Measurements from ENCODE around the gene HOXB3.

HOXB3 gene

DNA sequence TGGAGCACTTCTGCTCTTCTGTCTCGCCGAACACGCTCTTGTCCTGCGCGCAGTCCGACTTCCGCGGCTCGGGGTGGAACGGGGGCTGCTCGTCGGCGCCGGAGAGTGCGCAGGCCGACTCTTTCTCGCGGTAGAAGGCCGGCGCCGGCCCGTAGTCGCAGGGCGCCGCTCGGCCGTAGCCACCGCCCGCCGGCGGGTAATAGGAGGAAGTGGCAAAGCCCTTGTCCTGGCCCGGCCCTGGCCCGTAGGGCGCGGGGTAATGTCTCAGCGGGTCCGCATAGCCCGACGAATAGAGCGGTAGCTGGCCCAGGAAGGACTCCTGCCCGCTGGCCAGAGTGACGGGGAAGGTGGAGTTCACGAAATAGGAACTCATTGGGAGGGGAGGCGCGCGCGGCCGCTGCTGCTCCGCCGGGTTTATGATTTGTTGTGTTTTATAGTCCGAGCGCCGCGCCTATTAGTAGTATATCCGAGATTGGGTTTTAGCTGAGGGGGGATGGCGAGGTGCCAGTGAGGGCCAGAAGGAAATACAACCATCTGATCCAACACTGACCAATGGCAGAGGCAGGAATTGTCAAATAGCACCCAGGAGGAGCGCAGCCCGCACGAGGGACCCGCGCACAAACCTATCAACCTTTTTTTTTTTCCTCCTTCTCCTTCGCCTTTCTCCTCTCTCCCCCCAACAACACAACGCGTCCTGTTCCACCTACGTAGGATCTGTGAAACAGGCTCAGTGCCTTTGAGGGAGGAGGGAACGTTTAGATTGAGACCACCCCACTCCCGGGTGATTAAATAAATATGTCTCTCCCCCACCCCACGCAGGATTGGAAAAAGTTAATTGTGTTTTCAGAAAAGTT lies 8.0 kb upstream of the HOXB3 start:
- no peak for DNase-seq (ENCODE audit: low spot score)

DNA sequence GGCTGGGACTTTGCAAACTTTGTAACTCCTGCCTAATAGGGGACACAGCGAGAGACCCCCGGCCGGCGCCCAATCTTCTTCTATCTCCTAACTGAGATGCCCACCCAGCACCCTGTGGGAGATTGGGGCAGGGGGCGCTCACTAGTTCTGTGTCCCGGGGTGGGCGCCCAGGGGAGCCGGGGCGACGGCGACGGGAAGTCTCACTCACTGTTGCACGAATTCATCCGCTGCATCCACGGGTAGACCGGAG lies 7.4 kb upstream of the HOXB3 start:
- no peak for DNase-seq (ENCODE audit: low spot score)

DNA sequence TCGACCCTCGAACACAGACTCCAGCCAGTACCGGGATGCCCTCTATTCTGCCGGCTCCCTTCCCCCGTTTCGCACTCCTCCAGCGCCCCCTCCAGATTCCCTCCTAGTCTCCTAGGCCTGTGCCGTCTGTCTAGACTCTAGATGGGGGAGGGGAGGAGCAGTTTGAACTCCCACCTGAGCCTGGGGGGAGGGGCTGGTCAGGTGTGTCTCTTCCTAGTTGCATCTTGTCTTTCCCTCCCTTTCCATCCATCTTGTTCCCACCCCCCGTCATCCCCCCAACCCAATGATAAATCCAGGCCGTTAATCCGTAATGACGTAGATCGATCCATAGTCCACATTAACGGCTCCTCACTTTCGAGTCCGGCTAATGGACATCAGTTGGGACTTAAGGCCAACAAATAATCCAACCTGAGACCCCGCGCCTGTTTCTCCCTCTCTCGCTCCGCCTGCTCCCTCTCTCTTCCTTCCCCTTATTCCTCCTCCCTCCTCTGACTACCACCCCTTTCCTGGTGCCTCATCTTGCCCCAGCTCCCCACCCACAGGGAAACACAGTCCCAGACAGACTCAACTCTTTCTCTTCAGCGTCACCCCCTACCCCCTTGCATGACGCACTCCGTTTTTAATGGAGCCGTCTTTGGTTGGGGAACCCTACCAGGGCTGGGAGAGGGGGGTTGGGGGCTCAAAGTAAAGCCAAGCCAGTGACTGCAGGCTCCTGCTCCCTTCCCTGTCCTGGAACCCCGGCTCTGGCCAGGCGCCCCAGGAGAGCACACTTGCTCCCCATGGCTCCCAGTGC lies 6.9 kb upstream of the HOXB3 start:
- no peak for DNase-seq (ENCODE audit: low spot score)

DNA sequence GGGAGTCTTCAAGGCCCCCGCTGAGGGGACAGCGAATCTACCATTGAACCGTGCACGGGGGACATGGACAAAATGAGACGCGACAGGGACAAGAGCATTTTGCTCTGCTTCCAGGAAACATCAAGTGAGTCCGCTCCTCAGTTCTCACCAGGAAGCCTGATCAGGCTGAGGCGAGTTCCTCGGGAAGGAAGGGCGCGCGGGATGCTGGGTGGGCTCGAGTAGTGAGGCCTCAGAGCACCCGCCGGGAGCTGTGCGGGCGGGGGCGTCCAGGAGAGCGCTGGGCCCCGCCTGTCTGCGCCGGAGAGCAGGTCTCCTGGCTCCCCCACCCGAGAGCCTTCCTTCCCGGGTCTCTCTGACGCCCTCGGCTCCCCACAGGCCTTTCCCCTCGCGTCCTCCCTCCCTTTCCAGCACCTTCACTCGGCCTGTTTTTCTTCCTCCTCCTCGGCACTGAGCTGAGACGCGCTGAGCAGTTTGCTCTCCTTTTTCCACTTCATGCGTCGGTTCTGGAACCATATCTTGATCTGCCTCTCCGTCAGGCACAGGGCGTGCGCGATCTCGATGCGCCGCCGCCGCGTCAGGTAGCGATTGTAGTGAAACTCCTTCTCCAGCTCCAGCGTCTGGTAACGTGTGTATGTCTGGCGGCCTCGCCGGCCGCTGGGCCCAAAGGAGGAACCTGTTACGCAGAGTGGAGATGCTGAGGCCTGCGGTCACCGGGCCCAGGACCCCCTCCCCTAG lies 6.1 kb upstream of the HOXB3 start:
- no peak for DNase-seq (ENCODE audit: low spot score)

DNA sequence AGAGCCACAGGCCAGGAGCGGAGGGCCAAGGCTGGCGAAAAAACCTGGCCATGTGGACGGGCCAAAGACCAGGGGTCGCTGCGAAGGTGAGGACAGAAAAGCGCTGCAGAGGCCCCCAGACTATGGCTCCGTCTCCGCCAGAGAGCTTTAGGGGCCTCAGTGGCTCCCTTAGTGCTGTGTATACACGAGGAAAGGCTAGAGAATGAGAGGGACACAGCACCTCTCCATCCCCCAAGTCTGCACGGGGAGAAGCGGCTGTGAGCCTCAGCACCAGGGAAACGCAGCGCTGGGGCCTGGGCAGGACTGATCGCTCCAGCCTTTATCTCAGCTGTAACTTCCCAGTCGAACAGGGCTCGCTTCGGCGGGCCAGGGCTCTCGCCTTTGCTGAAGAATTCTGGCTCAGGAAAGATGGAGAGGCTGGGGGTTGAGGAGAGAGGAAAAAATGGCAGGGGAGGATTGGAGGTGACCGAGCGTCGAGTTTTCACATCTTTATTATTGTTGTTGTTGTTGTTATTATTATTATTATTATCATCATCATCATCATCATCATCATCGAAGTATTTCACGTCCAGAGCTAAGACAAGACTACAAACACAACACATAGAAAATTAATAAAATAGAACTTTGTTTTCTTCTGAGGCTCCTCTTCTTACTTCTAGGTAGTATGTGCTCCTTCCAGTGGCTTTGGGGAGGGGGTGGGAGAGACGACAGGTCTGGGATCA lies 5.4 kb upstream of the HOXB3 start:
- DNase-seq (ENCODE audit: low spot score) = no peak

DNA sequence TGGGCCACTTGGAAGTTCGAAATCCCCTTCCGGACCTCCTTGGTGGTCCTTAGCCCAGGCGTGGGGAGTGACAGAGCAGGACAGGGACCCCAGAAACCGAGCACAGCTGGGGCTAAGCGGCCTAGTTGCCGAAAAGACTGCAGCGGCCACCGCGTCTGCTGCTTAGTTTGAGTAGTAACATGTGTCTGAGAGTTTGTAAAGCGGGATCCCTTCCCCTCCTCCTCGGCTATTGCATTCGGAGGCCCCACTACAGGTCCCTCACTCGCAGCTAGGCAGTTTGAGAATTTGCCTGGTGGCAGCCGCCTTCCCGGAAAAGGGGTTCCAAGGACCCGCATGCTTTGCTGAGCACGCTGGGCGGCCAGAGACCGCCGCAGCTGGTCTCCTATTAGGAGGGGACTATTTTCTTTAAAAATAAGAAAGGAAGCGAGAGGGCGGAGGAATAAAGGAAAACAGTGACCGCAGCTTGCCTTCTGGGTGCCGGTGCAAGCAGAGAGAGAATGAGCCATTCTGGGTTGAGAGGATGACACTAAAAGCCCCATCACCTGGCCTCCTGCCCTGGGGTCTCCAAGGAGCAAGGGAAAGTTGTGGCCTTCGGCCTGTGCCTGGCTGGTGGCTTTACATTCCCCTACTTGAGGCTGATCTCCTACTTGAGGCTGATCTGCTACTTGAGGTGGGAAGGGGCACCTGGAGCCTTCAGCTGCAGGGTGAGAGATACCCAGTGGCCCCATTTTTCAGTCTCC lies 4.7 kb upstream of the HOXB3 start:
- no peak for DNase-seq (ENCODE audit: low spot score)

DNA sequence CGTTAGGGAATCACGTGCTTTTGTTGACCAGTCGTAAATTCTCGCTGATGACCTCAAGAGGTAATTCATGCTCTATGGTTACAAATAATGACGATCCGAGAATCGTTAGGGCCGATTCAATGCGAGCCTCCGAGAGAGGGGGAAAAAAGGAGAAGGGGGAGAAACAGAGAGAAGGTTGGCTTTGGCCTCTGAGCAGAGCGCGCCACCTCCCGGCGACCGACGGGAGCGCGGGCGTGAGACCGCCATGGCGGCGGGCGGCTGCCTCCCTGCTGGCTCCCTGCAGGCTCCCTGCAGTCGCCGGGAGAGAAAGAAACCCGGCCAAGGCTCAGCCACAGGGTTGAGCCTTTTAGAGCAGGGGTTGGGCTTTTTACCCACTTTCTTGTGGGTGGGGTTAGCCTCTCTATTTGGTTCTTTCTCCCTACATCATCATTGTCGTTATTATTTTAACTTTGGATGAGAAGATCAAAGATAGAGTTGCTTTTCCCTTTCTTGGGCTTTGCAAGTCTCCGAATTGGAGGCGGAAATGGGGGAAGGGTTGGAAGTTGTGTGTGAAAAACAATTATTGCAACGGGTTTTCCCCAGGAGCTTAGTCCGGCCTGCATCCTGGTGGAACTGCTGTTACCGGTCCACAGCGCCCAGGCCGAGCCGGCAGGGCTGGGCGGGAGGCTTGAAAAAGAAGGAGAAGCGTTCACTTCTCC lies 3.9 kb upstream of the HOXB3 start:
- peak; percentile 71 for DNase-seq (ENCODE audit: low spot score)

DNA sequence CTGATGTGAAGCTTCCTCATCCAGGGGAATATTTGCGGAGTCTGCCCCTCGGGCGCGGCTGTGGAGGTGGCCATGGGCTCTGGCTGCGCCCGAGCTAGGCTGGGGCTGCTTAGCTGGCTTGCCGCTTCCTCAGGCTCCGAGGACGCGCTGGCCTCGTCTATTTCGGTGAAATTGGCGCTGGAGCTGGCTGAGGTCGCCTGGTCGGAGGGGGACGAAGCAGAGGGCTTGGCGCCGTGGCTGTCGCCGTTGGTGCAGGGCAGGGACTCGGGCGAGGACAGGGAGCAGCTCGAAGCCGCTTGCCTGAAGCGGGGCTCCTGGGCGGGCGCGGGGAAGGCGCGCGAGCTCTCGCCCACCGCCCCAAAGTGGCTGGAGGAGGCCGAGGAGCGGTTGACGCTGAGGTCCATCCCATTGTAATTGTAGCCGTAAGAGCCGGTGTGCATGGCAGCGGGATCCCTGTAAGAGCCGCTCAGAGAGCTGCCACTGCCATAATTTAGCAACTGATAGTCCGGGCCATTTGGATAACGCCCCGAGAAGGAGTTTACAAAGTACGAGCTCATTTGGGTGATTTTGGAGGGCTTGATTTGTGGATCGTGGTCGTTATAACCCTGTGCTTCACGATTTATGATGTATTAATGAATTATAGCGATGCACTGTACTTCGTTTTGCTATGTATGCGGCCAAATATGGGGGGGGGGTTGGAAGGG lies 3.2 kb upstream of the HOXB3 start, which contains the start of gene HOXB5:
HOXB5 (minus strand) TSS at position 654 of the 704 bp plus-strand sequence; CDS start at position 557, 97 bp downstream.
- DNase-seq (ENCODE audit: low spot score) = no peak

DNA sequence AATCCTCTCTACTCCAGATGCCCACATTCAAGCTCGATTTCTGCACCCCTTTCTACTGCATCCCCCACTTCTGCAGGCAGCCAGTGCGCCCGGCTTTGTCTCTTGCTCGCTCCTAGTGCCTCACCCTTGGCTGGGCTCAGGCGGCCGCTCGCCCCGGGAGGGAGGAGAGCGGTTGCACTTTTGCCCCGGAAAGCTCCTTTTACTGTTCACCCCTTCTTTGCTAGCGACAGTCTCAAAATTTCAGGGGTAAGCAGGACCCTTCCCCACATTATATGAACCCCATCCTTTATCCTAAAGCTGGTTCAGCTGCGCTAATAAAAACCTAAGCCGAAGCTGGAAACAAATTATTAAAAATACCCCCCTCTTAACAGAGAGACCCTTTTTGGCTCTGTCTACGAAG lies 2.5 kb upstream of the HOXB3 start:
- DNase-seq (ENCODE audit: low spot score) = no peak

DNA sequence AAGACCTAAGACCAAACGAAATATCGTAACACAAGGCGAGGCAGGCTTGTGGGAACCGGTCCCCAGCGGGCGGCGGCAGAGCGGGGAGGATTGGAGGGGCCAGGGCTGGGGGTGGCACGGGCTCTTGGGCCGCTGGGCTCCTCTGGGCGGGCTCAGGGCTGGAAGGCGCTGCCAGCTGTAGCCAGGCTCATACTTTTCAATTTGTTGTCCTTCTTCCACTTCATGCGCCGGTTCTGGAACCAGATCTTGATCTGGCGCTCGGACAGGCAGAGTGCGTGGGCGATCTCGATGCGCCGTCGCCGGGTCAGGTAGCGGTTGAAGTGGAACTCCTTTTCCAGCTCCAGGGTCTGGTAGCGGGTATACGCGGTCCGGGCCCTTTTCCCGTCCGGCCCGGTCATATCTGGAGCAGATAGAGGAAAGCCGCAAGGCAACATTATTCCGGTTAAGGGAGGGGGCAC lies 2.0 kb upstream of the HOXB3 start:
- DNase-seq (ENCODE audit: low spot score) = no peak

DNA sequence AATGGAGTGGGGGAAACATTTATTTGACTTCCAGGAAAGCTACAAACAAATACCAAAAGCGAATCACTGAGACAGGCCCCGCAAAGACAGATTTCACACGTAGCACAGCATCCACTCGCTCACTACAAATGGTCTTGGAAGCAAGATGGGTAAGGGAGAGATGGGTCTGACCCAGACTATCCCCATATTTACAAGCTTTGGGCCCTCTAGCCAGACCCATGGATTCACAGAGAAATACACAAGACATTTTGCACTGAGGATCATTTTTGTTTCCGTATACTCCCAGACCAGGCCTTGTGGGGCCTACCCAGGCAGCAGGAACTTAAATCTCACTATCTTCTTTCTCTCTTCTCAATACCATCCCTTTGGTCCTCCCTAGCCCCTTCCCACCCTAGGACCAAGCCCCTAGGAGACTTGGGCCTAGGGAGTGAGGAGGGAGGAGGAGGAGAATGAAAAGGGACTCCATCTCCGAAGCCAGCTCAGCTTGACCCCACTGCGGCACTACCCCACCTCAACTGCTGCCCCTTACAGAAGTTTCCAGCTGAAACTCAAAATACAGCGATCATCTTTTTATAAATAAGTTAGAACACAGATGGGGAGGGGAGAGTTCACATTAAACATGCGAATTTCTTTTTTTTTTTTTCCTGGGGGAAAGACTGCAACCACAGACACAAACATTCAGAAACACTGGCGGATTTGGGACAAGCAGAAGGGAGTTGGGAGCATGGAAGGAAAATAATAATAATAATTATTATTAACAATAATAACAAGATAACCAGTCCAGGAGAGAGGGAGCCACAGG lies 1.4 kb upstream of the HOXB3 start:
- no peak for DNase-seq (ENCODE audit: low spot score)

DNA sequence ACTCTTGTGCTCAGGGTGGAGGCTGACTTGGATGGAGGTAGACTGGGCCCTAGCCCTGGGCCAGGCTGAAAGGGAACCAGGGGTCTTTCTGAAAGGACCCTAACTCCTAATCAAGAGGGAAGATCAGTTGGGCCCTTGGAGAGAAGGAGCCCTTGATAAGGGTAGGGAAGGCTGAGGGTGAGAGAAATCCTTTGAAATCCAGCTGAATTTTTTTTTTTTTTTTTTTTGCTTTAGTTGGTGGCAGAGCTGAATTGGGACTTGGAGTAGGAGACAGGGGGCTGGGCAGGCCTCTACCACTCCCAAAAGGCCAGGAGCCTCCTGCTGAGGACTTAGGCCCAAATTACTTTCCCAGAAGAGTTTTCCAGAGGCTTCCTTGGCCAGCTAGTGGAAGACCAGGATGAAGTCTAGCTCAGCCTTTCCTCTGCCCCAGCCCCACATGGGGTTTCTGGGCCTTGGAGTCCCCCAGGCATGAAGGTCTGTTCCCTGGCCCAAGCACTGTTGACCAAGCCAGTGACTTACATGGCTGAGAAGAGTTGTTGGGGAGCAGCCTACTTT lies 643 bp upstream of the HOXB3 start:
- DNase-seq (ENCODE audit: low spot score) = no peak

DNA sequence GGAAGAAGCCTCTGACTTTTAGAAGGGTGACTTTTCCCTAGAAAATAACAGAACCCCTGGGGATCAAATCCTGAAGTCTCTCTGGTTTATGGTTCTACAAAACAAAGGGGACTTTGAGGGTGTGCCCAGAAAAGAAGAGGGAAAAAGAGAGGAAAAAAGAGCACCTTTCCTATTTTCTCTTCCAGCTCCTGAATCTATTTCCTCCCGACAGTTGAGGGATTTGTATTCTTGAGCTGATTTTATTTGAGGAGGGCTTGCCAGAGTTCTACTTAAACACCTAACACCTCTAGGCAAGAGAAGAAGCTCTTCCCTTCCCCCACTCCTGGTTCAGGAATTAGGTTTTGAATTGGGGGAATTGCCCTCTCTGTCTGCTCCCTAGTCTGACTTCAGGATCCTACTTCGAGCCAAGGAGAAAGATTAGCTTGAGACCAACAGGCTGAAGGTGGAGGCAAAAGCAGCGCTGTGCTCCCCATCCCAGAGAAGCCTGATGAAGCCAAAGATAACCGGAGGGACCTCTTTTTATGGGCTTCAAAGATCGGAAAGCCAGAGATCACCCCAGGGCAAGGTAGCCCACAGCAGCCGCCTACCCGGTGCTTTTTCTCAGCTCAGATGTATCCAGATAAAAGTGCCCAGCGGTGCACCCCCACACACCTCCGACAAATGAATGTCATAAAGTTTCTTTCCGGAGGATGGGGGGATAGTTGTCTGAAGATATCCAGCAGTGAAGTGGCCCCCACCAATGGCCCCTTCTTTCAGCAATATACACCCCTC lies 796 bp downstream of the HOXB3 start:
- no peak for DNase-seq (ENCODE audit: low spot score)

DNA sequence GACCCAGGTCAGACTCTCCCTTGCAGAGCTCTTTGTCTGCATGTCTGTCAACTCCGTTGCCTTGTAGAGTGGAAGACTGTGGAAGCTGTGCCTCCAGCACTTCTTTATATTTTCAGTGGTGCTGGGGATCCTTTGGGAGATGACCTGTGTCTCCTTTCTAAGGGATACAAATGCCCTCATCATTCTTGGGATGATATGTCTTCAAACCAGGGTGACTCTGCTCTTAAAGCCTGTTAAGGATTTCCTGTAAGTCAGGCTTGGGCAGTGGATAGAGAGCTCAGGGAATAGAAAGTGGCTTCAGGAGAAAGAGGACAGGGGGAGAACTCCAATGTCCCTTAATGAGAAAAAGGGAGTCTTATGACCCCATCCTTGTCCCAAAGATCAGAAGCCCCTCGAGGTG lies 1.5 kb downstream of the HOXB3 start:
- no peak for DNase-seq (ENCODE audit: low spot score)

DNA sequence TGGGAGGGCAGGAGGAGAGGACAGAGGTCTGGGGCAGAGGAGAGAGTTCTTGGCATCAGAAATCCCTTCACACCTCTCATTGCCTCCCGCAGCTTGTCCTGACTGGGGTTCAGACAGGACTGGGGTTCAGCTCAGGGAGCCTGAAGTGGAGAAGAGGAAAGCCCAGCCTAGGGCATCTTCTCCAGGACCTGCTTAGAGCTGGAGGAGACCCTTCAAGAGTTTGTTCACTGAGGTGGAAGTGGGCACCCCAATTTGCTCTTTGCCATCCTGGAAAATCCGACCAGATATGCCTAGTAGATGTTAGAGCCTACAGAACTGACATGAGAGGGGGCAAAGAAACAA lies 2.0 kb downstream of the HOXB3 start:
- no peak for DNase-seq (ENCODE audit: low spot score)

DNA sequence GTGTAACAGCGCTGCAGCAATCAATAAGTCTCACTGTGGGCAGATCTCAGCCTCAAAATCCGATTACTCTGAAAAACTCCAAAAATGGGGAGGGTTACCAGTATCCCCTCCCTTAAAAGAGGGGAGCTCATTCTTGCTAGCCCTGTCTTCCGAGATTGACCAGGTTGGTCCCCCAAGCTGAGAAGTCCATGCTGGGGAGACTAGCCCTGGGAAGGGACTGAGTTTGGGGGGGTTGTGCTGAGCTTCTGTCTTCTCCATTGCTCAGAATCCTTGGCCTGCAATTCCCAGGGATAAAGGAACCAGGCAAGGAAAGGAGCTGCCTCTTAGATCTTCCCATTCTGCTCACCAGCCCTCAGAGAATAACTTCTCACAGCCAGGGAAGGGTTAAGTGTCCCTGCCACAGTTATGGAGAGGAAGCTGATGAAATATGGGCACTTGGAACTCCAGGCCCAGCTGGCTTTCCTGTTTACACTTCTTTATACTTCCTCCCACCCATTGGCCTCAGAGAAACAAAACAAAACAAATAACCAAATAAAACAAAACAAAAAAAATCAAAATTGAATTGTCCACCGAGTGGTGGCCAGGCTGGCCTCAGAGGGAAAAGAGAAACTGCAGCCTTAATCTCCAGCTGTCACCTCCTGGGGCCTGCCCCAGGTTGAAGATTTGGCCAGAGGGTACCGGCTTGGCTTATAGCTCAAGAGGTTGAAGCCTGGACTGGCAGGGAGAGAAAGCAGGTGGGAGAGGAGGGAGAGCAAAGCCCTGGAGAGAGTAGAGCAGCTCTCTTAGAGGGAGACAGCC lies 2.6 kb downstream of the HOXB3 start:
- DNase-seq (ENCODE audit: low spot score) = no peak
